Measurements from ENCODE around the gene TLNRD1. TPM values are rescaled to one million over a fixed set of nuclear protein-coding genes. Genes with fewer than 3 reads are reported as not detected.

Gene TLNRD1
- total RNA-seq, 1 experiment from 2014 or later: 22.5 TPM

GRCh38 chr15:80990955-80991354 lies 9.8 kb upstream of the TLNRD1 start (continued):
- TF ChIP-seq REST (IDR thresholded peaks at IDR 0.05; ENCODE audit: low read depth) (no peak), RAD21 (IDR thresholded peaks at IDR 0.05; ENCODE audit: low read depth) (no peak), ATF3 (IDR thresholded peaks at IDR 0.05) (no peak), ELF1 (IDR thresholded peaks at IDR 0.05; ENCODE audit: borderline replicate concordance, low read depth) (no peak)

GRCh38 chr15:80991421-80991820 lies 9.3 kb upstream of the TLNRD1 start:
- ChIA-PET RAD21 (ENCODE audit: low non-redundant PET in 1 of 2, low total read pairs in 2 of 2, uncharacterized antibody in 2 of 2, unreplicated experiment in 2 of 2) (no interaction called here), CTCF (interaction anchor here (0.7 to 3.2 kb wide), 4 partner anchors 9 to 275 kb away, joined by 3 to 14 read pairs (median 4); partner anchors contain the start of gene TLNRD1), POLR2A (interaction anchor here (1.4 kb wide), 1 partner anchor 9 kb away, joined by 6 read pairs; the partner anchor contains the start of gene TLNRD1)
- ATAC-seq: no peak
- H3K4me3 ChIP-seq (replicated peaks in 1 of 2; ENCODE audit: low read depth in 1 of 2, low read length in 2 of 2): no peak overlapping the region
- no peaks in the 10 kb centered on the region for H3K9me3 ChIP-seq (ENCODE audit: control insufficient read depth in 1 of 2, insufficient read depth in 1 of 2, low read depth in 1 of 2, low read length in 2 of 2)
- H3K36me3 ChIP-seq (ENCODE audit: control insufficient read depth in 1 of 2, insufficient read depth in 2 of 2, low read length in 2 of 2): no peaks in the 10 kb centered on the region
- H3K4me1 ChIP-seq (ENCODE audit: control insufficient read depth in 1 of 2, insufficient read depth in 2 of 2, low read length in 2 of 2): peaks cover 13 to 29% of the 10 kb centered on the region in 2 experiments; a peak in 3 of 4 replicates
- intact Hi-C loops (cut with micrococcal nuclease): loop anchor here (10.0 kb wide), 1 partner anchor 333 kb away; the partner anchor contains the start of gene STARD5
- no peak overlapping the region for H3K27ac ChIP-seq (ENCODE audit: low read depth, low read length)
- no peaks in the 10 kb centered on the region for H3K9me2 ChIP-seq (ENCODE audit: insufficient read depth)
- H4K20me1 ChIP-seq (ENCODE audit: insufficient read depth): no peaks in the 10 kb centered on the region
- H3K4me2 ChIP-seq (ENCODE audit: low read length): 0 out of 2 replicates have a peak overlapping the region, but pooled peaks have one; percentile 0
- TF ChIP-seq ELF1 (IDR thresholded peaks at IDR 0.05; ENCODE audit: borderline replicate concordance, low read depth) (no peak), RAD21 (IDR thresholded peaks at IDR 0.05; ENCODE audit: low read depth) (peak; percentile 25; the same call in 1 of the 2 replicates)
- H3K9ac ChIP-seq (ENCODE audit: low read length): no peak overlapping the region
- peak overlapping the region; percentile 65 for H2AFZ ChIP-seq (ENCODE audit: low read depth, low read length, poor library complexity, severe bottlenecking)
- H3K79me2 ChIP-seq (ENCODE audit: insufficient read depth, low read length): peaks cover 30% of the 10 kb centered on the region
- no peaks in the 10 kb centered on the region for H3K27me3 ChIP-seq (ENCODE audit: insufficient read depth, low read length)
- no peak for DNase-seq (ENCODE audit: low read depth, low spot score)
- BruUV-seq (replicated peaks): no TSS peak

All from HCT116 (cell line).